HL-60/S4 treated with retinoic acid at 250 ng/mL for 4 days and 3 days (cell line): ENCODE measurements around the gene SPATA13.

Source experiments
- in situ Hi-C: fragments of 300-500 bp; cut with MboI; formaldehyde crosslinking; loops from 2 replicates; pipeline ENCODE4 v1.7.0; 2022; ENCODE audit warnings: low sequenced_read_pairs

SPATA13 gene

DNA sequence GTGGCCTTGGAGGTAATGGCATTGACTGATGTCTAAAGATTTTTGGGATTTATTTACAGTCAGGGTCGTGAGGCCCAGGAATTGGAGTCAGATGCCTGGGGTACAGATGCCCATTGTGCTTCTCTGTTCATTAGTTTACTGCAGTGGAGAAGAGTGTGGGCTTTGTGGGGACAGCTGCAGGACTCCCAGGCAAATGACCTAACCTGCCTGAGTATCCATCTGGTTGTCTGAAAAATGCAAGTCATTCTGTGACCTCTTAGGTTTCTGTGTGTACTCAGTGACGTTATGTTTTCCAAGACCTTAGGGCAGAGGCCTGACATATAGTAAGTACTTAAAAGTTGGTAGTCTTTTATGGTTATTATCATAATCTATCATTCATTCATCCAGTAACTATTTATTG lies 60.5 kb downstream of the SPATA13 start:
- in situ Hi-C loops = no loop called here

DNA sequence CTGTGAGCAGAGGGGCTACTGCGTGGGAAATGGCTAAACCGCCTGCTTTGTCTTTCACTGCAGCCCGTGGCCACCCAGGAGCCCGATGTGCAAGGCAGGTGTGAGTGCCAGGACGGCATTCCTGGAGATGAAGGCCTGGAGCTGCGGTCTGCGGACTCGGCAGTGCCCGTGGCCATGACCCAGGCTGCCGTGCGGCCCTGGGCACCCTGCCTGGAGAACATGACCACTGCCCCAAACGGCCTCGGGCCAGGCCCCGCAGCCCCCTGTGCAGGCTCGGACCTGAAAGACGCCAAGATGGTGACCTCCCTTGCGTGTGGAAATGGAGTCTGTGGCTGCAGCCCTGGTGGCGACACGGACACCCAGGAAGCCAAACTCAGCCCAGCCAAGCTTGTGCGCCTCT lies 62.2 kb downstream of the SPATA13 start:
- in situ Hi-C loops = no loop called here

DNA sequence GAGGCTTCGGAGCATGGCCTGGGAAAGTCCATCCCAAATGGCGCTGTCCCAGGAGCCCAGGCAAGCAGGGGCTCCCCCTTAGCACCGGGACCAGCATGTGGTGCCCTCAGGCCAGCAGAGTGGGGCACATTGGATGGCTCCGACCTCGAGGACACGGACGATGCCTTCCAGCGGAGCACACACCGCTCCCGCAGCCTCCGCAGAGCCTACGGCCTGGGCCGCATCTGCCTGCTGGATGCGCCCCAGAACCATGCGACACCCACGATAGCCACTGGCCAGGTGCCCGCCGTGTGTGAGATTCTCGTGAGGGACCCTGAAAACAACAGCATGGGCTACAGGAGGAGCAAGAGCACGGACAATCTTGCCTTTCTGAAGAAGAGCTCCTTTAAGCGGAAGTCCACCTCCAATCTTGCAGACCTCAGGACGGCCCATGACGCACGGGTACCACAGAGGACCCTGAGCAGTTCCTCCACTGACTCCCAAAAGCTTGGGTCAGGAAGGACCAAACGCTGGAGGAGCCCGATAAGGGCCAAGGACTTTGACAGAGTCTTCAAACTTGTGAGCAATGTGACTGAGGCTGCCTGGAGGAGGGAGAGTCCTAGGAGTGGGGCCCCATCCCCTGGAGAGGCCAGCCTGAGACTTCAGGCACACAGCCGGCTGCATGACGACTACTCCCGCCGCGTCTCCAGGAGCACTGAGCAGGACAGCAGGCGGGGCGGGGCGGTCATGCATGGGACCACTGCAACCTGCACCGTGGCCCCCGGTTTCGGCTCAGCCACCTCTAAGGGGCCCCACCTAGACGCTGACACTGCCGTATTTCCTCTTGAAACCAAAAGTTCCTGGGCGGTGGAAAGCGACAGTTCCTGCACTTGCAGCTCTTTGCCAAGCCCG lies 63.1 kb downstream of the SPATA13 start:
- in situ Hi-C loops = no loop called here

DNA sequence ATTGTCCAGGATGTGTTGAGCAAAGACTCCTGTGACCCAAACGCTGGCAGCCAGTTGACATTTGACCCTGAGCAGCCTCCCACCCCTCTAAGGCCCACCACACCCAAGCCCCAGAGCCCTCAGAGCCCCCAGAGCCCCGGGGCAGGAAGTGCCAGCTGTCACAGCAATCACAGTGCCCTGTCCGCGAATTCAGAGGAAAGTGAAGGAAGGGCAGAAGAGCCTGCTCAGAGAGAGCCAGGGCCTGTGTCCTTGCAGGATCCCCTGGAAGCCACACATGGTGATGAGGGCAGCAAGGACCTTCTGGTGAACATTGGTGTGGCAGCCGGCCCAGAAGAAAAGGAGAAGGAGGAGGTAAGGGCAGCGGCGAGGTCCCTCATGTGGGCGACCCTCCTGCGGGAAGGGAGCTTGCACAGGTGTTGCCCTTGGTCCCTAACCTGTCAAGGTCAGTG lies 63.7 kb downstream of the SPATA13 start:
- in situ Hi-C loops = no loop called here

DNA sequence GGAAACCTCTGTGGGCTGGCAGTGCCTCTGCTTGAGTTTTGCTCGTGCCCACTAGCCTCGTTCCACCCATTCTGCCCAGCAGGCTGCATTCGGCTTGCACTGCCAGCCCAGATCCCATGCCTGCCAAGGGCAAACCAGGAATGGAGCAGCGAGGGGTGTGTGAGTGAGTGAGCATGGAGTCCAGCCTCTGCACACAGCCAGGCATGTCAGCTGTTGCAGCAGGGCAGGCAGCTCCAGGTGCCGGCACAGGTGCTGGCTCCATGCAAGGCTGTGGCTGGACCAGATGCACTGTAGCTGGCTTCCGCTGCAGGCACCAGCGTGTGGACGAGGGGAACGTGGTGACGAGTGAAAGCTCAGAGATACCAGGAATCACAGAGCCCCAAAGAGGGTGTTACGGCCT lies 64.5 kb downstream of the SPATA13 start:
- in situ Hi-C loops = no loop called here

DNA sequence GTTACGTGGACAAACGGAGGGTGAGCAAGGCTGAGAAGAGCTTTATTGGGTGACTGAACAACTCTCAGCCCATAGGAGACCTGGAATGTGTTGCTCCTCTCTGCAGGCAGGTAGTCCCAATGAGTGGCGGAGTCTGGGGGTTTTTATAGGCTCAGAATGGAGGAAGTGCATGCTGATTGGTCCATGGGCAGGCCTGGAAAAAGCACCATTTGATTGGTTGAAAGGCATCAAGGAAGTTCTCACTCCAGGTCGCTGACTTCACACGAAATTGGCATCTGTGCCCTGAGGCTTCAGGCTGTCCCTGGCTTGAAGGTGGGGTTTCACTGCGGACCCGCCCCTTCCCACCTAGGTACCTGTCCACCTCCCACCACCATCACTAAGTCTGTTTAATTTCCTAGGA lies 65.4 kb downstream of the SPATA13 start:
- in situ Hi-C loops = no loop called here

DNA sequence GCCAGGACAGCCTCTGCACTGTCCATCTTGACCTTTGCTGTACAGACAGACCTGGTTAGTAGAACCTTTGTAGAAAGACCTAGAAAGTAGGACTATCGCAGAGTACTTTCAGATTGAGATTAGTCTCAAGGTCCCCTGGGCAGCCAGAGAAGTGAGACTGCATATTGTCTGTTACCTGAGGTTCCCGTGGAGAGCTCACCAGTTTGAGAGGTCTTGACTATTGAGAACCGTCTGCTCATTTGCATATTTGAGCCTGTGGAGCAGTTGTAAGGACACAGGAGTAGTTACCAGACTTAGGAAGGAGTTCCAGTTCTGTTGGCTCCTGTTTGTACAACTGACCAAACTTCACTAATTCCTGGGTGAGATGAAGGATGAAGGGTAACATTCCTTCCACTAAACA lies 66.2 kb downstream of the SPATA13 start:
- in situ Hi-C loops = no loop called here

DNA sequence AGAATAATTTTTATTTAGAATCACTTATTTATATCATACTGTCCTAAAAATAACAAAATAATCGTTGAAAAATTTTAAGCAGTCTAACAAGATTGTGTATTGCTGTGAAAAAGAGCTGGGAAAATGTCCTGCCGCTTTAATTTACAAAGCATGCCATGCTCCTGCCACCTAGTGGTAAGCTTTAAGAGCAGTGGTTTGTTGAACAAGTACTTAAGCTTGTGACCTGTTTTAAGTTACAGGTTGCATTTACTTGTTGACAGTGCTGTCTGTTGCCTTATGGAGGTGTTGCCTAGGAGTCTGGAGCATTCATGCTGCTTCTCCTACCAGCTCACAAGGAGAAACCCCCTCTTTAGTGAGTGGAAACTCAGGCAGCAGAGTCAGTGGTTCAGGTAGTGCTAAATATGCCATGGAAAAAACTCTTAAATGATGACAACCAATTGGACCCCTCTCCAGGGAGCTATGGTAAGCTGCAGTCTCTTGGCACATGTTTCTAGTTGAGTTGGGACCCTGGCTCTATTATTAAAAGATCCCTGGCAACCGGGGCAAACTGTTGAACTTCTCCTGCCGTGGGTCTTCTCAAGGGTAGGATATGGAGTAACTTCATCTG lies 68.4 kb downstream of the SPATA13 start:
- in situ Hi-C loops = no loop called here

DNA sequence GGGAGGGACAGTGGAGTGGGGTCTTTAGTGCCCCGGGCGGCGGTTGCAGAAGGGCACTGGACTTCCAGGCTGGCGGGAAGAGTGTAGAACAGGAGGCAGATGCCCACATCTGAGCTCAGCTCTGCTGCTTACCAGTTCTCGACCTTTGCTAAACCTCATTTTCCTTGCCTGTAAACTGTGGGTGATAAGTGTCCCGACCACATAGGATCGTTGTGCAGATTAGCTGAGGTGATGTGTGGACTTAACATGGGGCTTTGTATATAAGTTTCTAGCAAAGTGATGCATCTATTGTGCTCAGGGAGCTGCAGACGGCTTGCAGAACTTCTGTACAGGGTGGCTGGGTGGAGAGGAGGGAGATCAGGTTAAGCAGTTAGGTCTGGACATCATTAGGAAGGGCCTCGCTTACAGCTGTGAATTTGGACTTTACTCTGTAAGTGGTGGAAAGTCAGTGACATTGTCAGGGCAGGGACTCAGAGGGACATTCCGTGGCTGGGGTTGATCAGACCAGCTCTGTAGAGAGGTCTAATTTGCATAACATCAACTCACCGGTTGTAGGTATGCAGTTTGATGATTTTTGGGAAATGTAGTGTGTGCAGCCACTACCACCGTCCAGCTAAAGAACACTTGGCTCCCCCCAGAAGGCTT lies 70.0 kb downstream of the SPATA13 start:
- in situ Hi-C loops = no loop called here

DNA sequence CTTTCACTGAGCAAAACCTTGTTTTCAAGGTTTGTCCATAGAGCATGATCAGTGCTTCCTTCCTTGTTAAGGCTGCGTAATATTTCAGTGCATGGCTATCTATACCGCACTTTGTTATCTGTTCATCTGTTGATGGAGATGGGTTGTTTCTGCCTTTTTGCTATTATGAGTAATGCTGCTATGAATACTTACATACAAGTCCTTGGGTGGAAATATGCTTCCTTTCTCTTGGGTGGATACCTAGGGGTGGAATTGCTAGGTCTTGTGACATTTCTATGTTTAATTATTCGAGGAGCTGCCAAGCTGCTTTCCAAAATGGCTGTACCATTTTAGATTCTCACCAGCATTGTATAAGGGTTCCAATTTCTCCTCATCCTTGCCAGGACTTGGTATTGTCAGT lies 70.9 kb downstream of the SPATA13 start:
- in situ Hi-C loops = no loop called here

DNA sequence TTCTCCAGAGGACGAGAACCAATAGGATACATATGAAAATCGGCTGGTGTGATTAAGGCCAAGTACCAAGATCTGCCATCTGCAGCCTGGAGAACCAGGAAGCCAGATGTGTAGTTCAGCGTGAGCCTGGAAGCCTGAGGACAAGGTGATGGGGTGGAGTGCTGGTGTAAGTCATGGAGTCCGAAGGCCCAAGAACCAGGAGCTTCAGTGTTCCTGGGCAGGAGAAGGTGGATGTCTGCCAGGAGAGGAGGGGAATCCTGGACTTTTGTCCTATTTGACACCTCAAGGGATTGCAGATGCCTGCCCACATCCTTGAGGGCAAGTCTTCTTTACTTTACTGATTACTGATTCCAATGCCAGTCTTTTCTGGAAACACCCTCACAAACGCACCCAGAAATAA lies 71.5 kb downstream of the SPATA13 start:
- in situ Hi-C loops = no loop called here

DNA sequence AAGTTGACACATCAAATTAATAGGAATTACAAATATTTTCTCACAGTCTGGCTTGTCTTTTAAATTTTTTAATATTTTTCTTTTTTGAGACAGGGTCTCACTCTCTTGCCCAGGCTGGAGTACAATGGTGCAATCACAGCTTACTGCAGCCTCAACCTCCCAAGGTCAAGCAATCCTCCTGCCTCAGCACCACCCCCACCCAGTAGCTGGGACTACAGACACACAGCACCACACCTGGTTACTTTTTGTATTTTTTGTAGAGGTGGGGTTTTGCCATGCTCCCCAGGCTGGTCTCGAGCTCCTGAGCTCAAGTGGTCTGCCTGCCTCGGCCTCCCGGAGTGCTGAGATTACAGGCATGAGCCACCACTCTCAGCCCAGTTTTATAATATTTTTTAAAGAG lies 72.0 kb downstream of the SPATA13 start:
- in situ Hi-C loops = no loop called here

DNA sequence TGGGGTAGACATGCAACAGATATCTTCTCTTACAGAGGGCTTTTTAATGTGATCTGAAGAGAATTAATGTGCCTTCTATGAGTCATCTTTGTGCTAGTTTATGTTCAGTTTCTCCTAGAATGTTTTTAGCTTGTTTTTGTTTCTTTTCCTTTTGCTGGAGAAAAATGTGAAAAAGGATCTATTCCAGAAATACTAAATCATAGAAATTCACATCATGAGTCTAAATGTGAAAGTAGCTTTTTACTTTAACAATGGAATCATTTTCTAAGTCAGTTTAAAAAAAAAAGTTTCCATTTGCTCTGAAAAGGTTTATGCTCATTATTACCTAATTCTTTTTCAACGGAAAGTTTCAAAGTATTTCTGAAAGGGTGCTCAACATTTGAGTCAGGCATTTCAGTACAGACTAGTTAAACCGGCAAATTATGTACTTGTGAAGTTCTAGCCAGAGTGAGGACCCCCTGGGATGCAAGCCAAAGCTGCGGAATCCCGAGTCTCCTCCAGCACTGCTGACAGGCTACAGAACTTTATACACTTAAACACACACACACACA lies 72.9 kb downstream of the SPATA13 start:
- in situ Hi-C loops = no loop called here

DNA sequence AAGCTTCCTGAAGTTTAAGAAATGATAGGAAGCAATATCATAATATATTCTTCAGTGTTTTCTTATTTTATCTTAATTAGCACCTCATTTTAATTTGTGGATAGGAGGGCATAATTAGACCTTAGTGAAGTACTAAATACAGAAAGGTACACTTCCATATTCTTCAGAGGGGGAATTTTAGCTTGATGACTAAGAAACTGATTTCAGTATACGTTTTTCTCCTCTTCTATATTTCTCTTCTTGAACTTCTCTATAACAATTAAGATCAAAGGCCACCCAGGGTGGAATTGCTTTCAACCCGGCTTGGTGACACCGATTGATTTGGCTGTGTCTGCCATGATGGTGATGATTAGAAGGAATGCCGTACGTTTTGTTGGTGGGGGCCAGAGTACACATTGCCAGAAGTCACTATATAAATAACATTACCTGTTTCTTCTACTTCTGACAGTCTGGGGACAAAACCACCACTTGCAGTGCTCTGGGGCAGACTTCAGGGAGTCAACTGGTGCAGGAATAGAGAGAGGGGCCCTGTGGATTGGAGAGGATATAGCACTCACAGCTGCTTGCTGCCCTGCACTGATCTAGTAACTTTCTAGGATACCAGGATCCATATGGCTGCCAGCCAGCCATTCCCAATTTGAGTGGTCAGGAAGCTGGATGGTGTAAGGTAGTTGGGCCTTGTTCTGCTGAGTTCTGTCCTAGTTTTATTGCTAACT lies 73.8 kb downstream of the SPATA13 start:
- in situ Hi-C loops = no loop called here

DNA sequence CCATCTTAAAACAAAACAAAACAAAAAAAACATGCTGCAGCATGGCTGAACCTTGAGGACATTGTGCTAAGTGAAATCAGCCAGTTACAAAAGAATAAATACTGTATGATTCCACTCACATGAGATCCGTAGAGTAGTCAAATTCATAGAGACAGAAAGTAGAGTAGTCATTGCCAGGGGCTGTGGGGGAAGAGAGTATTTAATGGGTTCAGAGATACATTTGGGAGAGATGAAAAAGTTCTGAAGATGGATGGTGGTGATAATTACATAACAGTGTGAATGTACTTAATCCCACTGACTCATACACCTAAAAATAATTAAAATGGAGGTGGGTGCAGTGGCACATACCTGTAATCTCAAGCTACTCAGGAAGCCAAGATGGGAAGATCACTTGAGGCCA lies 76.8 kb downstream of the SPATA13 start:
- in situ Hi-C loops = no loop called here

DNA sequence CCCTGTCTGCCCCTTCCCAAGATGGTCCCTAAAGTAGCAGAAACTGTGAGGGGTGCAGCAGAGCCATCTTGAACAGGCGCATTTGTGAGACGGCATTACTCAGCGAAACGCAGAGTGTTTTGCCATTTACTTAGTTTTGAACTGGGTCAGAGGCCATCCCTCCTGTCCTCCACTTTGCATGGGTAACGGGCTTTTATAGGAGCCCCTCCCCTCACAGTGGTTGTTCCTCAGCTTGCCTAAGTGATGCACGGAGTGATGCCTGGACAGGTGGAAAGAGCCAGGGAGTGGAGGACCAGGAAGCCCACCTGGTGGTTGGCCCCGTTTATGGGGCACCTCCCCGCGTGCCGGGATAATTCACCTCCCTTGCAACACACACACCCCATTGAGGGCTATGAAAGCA lies 80.8 kb downstream of the SPATA13 start:
- in situ Hi-C loops = no loop called here

DNA sequence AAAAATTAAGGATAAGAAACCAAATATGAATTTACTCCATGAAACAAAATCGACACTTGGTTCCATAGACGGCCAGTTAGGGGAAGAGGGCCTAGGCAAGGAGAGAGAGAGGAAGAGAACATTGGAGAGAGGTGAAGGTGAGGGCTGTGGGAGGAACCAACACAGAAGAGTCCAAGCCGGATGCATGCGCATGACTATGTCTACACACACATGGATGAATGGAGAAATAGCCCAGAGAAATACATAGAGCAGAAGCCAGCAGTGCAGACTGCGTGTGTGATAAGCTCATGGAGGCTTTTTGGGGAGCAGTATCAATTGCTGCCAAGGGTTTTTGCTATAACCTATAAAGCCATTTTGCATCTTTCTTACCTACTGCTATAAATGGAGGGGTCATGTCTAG lies 81.6 kb downstream of the SPATA13 start:
- in situ Hi-C loops = no loop called here

DNA sequence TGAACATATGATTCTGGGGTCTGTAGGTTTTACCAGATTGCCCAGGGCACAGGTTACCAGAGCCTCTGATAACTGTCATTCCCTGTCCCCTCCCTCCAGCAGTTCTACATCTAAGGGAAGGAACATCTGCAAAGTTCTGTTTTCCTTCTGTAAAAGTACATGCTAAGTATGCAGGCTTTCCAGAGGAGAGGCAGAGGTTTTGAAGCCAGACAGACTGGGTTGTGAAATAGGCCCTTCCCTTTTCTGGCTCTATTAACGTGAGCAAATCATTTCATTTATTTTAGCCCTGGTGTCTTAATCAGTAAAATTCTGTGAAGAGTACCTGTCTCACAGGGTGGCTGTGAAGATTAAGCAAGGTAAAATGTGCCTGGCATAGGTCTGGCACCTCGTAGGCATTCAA lies 82.8 kb downstream of the SPATA13 start:
- in situ Hi-C loops = no loop called here

DNA sequence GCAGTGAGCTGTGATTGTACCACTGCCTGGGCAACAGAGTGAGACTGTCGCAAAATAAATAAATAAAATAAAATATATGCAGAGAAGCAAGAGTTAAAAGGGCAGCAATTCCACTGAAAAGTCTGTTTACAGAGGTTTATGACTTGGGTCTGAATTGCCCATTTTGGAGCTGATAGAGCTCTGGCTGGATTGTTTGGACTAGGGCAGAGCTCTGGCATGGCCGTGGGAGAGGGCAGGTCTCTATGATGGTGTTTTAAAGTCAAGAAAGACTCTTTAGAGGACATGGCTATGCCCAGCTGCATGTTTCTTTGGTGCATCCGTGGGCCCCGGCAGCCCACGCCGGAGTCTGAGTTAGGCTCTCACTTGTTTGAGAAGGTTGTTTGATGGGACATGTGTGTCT lies 84.3 kb downstream of the SPATA13 start:
- in situ Hi-C loops = no loop called here

DNA sequence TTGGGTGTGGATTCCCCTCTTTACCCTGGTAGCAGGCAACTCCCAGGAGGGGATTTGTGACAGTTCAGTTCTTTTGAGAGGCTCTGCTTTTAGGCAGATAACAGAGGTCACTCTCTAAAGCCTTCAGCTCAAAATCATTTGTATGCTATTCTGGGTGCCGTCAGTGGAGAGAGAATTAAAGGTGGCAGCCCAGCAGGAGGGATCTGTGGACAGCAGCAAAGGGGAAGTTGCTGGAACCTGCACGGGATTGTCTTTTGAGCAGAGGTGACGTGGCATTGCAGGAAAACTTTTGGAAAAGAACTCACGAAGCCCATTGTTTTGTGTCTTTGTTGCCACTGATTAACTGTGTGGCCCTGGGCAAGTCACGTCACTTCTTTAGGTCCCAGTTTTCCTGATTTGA lies 86.5 kb downstream of the SPATA13 start:
- in situ Hi-C loops = no loop called here

DNA sequence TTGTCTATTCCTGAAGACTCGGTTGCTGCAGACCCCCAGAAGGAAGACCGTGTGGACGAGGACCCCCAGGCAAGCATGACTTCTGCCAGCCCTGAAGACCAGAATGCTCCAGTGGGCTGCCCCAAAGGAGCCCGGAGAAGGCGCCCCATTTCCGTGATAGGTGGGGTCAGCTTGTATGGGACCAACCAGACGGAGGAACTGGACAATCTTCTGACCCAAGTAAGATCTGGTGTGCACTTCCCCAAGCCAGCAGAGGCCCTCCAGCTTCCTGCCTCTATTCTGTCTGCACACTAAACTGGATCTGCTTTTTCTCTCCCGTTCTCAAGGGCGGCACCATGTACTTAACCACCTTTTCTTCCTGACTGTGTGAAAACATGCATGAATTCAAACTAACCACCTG lies 89.1 kb downstream of the SPATA13 start:
- in situ Hi-C loops = no loop called here
